PC-9 (cell line): ENCODE data around the gene ALK.

Experiments
- EZH2 ChIP-seq: fragments of 200-600 bp; sonication (generic); IDR thresholded peaks from 2 replicates; pipeline ENCODE4 v1.8.0; 2017; ENCODE audit warnings: antibody characterized with exemption, low read depth
- TF ChIP-seq, protein P1 (sequence below): fragments of 200-600 bp; sonication (generic); conservative IDR thresholded peaks from 2 replicates; pipeline ENCODE4 v1.6.1; 2017; ENCODE audit warnings: mixed run types, antibody characterized with exemption, mild to moderate bottlenecking, moderate library complexity

DNA sequence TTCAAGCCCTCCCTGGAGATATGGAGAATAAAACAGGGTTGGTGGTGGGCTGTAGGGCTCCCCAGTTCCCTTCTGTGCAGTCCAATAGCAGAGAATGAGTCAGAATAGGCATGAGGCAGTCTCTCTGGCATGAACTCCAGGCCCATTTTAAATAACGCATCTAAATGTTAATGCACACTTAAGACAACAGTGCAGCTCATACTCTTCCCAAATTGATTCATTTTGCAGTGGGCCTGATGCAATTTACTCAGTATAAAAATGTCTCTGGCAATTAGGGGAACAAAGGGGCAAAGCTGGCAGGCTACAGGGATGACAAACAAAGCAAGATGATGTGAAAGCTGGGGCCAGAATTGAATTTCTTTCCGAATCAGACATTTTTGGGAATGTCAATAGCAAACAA is 403.4 kb downstream of the ALK start:
- no peak for TF ChIP-seq EZH2
- TF ChIP-seq, protein P1, sequence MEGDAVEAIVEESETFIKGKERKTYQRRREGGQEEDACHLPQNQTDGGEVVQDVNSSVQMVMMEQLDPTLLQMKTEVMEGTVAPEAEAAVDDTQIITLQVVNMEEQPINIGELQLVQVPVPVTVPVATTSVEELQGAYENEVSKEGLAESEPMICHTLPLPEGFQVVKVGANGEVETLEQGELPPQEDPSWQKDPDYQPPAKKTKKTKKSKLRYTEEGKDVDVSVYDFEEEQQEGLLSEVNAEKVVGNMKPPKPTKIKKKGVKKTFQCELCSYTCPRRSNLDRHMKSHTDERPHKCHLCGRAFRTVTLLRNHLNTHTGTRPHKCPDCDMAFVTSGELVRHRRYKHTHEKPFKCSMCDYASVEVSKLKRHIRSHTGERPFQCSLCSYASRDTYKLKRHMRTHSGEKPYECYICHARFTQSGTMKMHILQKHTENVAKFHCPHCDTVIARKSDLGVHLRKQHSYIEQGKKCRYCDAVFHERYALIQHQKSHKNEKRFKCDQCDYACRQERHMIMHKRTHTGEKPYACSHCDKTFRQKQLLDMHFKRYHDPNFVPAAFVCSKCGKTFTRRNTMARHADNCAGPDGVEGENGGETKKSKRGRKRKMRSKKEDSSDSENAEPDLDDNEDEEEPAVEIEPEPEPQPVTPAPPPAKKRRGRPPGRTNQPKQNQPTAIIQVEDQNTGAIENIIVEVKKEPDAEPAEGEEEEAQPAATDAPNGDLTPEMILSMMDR = no peak
